ENCODE data around the gene FRAS1.
"Not testable (repeated sequence)": the region's sequence is repeated elsewhere in the genome, so short reads cannot be mapped to it uniquely, and the experiment has no call there.

FRAS1 gene

GRCh38 chr4:78527103-78527502 lies 470.0 kb downstream of the FRAS1 start:
- DNase-seq = no peak

GRCh38 chr4:78527555-78527954 lies 470.4 kb downstream of the FRAS1 start:
- DNase-seq = no peak

GRCh38 chr4:78528327-78528726 lies 471.2 kb downstream of the FRAS1 start:
- DNase-seq = peak; percentile 11

GRCh38 chr4:78529569-78530209 lies 472.6 kb downstream of the FRAS1 start:
- no peak for DNase-seq

GRCh38 chr4:78532046-78532445 lies 474.9 kb downstream of the FRAS1 start:
- no peak for DNase-seq

GRCh38 chr4:78533854-78534253 lies 476.7 kb downstream of the FRAS1 start:
- no peak for DNase-seq

GRCh38 chr4:78534286-78534955 lies 477.3 kb downstream of the FRAS1 start:
- DNase-seq = no peak

GRCh38 chr4:78542373-78542772 lies 485.2 kb downstream of the FRAS1 start:
- no peak for DNase-seq

GRCh38 chr4:78543424-78544125 lies 486.5 kb downstream of the FRAS1 start:
- no peak for DNase-seq

GRCh38 chr4:78544678-78545077 lies 487.6 kb downstream of the FRAS1 start:
- no peak for DNase-seq

GRCh38 chr4:78545275-78546246 lies 488.4 kb downstream of the FRAS1 start:
- DNase-seq = no peak

GRCh38 chr4:78547899-78548298 lies 490.8 kb downstream of the FRAS1 start:
- not testable (repeated sequence) for DNase-seq

- not testable (repeated sequence) for DNase-seq
Measured at GRCh38 chr4:78548889-78549288, 491.8 kb downstream of the FRAS1 start.

- DNase-seq = peak; percentile 45
Measured at GRCh38 chr4:78551420-78552351, 494.6 kb downstream of the FRAS1 start, which contains the start of gene ANXA3. Gene ANXA3, plus strand, starts transcription at chr4:78551770. Its CDS starts 2,704 bp downstream, at chr4:78554474.

GRCh38 chr4:78552389-78553042 lies 495.4 kb downstream of the FRAS1 start:
- DNase-seq = peak; percentile 95

GRCh38 chr4:78553043-78553396 lies 495.9 kb downstream of the FRAS1 start:
- DNase-seq = no peak

- DNase-seq = no peak
Measured at GRCh38 chr4:78553529-78554060, 496.5 kb downstream of the FRAS1 start.

GRCh38 chr4:78556665-78557064 lies 499.5 kb downstream of the FRAS1 start:
- no peak for DNase-seq

- DNase-seq = no peak
Measured at GRCh38 chr4:78557841-78558240, 500.7 kb downstream of the FRAS1 start.

GRCh38 chr4:78558410-78558809 lies 501.3 kb downstream of the FRAS1 start:
- no peak for DNase-seq

Data from kidney glomerular epithelial cell (primary cell).